Stimulated activated effector memory CD8-positive, alpha-beta T cell treated with anti-CD3 and anti-CD28 coated beads, Interleukin-12 subunit alpha, Interleukin-12 subunit beta, amount 100 ng/mL, for 72 hours (primary cell): ENCODE data around the gene AHCYL2.

ENCODE experiments used
- ATAC-seq: fragments of 150-1000 bp; cut with Tn5 transposase; 2 replicates; pipeline ENCODE4 v1.10.0; 2021
- DNase-seq, 2 donors: peaks; one replicate each; pipeline ENCODE4 v3.0.0; 2021 to 2022; ENCODE audit warnings: low spot score in 2 of 2
- H3K27ac Mint-ChIP-seq: one replicate; pipeline ENCODE4 v1.8.0; 2022; ENCODE audit warnings: mild to moderate bottlenecking, mixed read lengths
- H3K36me3 Mint-ChIP-seq: one replicate; pipeline ENCODE4 v1.8.0; 2022; ENCODE audit warnings: mild to moderate bottlenecking, mixed read lengths
- H3K4me1 Mint-ChIP-seq: one replicate; pipeline ENCODE4 v1.8.0; 2022; ENCODE audit warnings: mixed read lengths
- H3K4me3 Mint-ChIP-seq: one replicate; pipeline ENCODE4 v1.8.0; 2022; ENCODE audit warnings: mild to moderate bottlenecking, mixed read lengths
- H3K9me3 Mint-ChIP-seq: one replicate; pipeline ENCODE4 v1.8.0; 2022; ENCODE audit warnings: mixed read lengths

AHCYL2 gene

DNA sequence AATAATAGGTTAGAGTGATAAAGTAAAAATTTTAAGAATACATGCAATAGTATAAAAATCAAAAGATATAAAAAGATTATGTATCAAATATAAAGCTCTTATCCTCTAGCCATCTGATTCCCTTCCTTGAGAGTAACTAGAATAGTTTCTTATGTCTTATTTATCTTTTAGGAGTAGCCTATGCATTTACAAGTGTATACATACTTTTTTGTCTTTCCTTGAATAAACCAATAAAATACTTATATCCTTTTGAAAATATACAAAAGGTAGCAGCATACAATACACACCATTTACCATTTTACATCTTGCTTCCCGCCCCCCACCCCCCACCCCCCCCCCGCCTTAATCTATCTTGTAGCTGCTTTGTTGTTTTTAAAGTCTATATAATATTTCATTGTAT, 31.4 kb downstream of the AHCYL2 start:
- Mint-ChIP-seq H3K4me1 (peaks cover 18% of the 10 kb centered on the region), H3K27ac (no peak overlapping the region), H3K4me3 (no peak overlapping the region), H3K9me3 (no peaks in the 10 kb centered on the region), H3K36me3 (no peaks in the 10 kb centered on the region)
- DNase-seq (no peak), ATAC-seq (no peak)

DNA sequence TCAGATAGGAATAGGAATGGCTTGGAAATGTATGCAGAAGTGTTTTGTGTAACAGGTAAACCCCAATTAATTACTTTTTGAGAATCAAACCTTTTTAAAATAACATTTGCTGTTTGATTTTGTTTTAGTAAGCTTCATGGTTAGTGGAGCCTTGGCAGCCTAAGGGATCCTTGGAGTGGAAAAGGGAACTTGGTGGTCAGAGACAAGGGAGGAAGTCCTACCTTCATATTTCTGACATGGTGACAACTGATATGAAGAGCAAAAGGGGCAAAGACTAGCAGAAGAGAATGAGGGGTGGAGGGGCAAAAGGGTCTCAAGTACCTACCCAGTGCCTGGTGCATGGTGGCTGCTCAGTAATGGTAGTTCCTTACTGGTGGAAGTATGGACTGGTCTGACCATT, 32.3 kb downstream of the AHCYL2 start:
- Mint-ChIP-seq H3K4me3 (no peak overlapping the region), H3K36me3 (no peaks in the 10 kb centered on the region), H3K4me1 (peaks cover 20% of the 10 kb centered on the region), H3K9me3 (no peaks in the 10 kb centered on the region), H3K27ac (no peak overlapping the region)
- no peak for ATAC-seq
- no peak for DNase-seq

DNA sequence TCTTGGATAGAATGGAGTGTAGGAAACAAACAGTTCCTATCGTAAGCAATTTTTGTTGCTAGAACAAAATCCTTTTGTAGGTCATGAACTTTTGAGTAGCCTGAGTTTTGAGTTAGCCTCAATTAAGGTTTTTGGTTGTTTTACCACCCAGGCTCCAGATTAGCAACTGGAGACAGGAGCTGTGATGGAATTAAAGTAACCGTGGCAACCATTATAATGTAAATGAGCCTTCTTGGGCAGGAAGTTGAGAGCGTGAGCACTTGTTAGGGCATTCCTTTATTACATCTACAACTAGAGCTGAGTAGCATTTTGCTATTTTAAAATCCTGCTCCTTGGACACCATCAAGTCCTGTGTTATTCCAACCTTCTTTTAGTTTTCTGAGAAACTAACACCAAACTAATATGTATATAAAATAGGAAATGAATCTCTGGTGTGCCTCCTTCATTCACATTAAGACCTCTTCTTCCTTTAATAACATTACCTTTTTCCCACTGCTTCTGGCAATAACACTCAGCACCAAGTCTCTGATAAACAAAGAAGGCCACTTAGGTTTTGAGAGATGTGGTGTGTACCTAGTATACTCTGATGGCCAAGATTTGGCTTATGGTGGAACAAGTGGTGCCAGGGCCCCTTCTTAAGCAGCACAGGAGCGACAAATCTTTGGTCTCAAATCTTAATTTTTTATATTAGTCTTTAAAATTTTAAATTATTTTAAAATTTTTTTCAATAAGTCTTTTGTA, 34.0 kb downstream of the AHCYL2 start:
- Mint-ChIP-seq H3K4me3 (peak overlapping the region; percentile 20), H3K27ac (peak overlapping the region; percentile 38), H3K9me3 (no peaks in the 10 kb centered on the region), H3K36me3 (no peaks in the 10 kb centered on the region), H3K4me1 (peaks cover 26% of the 10 kb centered on the region)
- no peak for DNase-seq
- ATAC-seq, result no peak

DNA sequence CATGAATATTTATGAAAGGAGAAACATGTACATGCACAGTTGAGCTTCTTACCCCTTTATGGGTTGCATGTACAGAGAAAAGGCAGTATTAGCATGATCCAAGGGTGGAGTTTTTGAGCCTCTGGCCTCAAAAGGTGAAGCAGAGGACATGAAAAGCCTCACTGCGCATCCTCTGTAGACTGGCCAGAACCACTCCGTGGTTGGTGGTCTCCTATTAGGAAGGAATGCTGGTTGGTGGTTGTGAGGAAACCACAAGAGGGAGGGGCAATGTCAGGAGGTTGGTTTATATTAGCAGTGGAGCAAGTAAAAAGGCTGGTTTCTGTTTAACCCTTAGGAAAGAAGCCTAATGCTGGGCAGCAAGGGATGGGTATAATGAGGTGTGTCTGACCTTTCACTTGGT, 37.5 kb downstream of the AHCYL2 start:
- no peak for ATAC-seq

DNA sequence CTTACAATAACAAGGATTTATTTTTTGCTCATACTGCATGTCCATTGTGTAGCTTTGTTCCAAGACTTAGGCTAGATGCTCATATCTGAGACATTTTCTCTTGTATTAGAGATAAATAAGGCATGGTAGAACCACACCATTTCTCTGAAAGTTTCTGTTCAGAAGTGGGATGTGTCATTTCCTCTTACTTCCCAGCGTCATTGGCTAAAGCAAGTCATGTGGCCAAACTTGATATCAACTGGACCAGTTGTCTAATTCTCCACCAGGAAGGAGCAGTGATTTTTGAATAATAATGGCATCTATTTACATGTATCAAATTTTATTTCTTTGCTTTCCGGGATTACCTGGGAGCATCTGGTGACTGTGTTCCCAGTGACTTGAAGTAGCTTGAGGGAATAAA, 38.3 kb downstream of the AHCYL2 start:
- Mint-ChIP-seq H3K4me1 (peaks cover 26% of the 10 kb centered on the region), H3K4me3 (no peak overlapping the region), H3K36me3 (no peaks in the 10 kb centered on the region), H3K9me3 (no peaks in the 10 kb centered on the region), H3K27ac (no peak overlapping the region)
- ATAC-seq (peak; percentile 52), DNase-seq (no peak)

More for the DNA sequence above, 37.5 kb downstream of the AHCYL2 start:
- H3K27ac Mint-ChIP-seq, result no peak overlapping the region
- DNase-seq, result no peak
- peaks cover 26% of the 10 kb centered on the region for H3K4me1 Mint-ChIP-seq
- no peak overlapping the region for H3K4me3 Mint-ChIP-seq
- no peaks in the 10 kb centered on the region for H3K36me3 Mint-ChIP-seq
- no peaks in the 10 kb centered on the region for H3K9me3 Mint-ChIP-seq

DNA sequence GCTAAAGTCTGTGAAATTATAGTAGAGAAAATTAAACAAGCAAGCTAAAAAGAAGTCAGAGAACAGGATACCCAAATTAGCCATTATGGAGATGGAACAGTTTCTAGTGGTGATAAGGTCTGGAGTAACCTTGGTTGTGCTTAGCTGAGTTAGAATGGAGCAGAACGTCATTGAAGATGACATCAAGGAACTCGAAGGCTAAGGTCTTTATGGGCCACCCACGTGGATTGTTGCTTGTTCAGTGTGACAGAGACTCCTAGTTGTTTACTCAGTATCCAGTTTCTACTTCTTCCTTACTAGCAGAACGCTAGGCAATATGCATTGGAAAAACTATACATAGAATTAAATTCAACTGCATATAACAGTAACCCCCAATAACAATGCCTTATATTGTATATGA, 39.7 kb downstream of the AHCYL2 start:
- no peaks in the 10 kb centered on the region for H3K9me3 Mint-ChIP-seq
- H3K4me3 Mint-ChIP-seq, result no peak overlapping the region
- no peak overlapping the region for H3K27ac Mint-ChIP-seq
- no peaks in the 10 kb centered on the region for H3K36me3 Mint-ChIP-seq
- H3K4me1 Mint-ChIP-seq, result peaks cover 18% of the 10 kb centered on the region
- no peak for ATAC-seq
- no peak for DNase-seq

DNA sequence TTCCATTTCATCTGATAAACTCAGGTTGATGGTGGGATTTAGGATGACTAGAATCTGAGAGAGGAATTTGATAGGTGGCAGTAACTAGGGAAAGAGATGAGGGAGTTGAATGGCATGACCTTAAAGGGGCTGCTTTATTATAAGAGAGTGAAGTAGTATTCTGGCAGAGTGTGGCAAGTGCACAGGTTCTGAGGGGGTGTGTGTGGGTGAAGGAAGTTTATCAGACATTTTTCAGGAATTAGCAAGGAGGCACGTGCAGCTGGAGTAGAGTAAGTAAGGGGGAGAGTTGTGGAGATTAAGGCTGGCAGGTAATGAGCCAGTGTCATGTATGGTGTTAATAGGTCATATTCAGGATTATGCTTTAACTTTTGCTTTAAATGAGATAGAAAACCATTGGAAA, 40.5 kb downstream of the AHCYL2 start:
- Mint-ChIP-seq H3K4me1 (peaks cover 10% of the 10 kb centered on the region), H3K36me3 (no peaks in the 10 kb centered on the region), H3K27ac (no peak overlapping the region), H3K4me3 (no peak overlapping the region), H3K9me3 (no peaks in the 10 kb centered on the region)
- DNase-seq, result no peak
- no peak for ATAC-seq

DNA sequence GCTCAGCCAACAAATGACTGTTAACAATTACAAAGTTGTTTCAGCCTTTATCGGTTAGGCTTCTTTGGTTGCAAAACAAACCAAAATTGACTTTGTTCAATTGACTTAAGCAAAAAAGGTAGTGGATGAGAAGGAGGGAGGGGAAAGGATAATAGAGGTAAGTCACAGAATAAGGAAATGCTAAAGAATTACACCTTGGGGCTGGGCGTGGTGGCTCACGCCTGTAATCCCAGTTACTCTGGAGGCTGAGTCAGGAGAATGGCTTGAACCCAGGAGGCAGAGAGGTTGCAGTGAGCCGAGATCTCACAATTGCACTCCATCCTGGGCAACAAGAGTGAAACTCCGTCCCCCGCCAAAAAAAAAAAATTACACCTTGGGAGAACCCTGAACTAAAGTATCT, 41.4 kb downstream of the AHCYL2 start:
- ATAC-seq (no peak), DNase-seq (no peak)
- Mint-ChIP-seq H3K27ac (no peak overlapping the region), H3K36me3 (no peaks in the 10 kb centered on the region), H3K4me3 (no peak overlapping the region), H3K4me1 (peaks cover 8% of the 10 kb centered on the region), H3K9me3 (no peaks in the 10 kb centered on the region)

DNA sequence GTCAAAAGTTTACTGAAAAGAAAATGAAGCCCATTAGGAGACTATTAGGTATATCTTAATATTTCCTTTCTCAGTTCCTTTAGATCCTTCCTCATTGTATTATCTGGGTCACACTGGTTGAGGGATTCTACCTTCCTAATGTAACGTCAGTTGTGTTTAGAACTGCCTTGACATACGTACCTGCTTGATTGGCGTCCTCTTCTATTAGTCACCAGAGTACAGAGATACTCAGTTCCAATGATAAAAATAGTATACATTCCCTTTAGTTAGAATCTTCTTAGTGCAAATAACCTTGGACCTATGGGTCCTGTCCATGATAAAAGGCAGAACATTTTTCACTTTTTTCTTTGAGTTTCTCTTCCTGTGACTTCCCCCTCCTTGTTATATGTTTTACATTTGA, 45.2 kb downstream of the AHCYL2 start:
- H3K9me3 Mint-ChIP-seq, result no peaks in the 10 kb centered on the region
- no peaks in the 10 kb centered on the region for H3K36me3 Mint-ChIP-seq

DNA sequence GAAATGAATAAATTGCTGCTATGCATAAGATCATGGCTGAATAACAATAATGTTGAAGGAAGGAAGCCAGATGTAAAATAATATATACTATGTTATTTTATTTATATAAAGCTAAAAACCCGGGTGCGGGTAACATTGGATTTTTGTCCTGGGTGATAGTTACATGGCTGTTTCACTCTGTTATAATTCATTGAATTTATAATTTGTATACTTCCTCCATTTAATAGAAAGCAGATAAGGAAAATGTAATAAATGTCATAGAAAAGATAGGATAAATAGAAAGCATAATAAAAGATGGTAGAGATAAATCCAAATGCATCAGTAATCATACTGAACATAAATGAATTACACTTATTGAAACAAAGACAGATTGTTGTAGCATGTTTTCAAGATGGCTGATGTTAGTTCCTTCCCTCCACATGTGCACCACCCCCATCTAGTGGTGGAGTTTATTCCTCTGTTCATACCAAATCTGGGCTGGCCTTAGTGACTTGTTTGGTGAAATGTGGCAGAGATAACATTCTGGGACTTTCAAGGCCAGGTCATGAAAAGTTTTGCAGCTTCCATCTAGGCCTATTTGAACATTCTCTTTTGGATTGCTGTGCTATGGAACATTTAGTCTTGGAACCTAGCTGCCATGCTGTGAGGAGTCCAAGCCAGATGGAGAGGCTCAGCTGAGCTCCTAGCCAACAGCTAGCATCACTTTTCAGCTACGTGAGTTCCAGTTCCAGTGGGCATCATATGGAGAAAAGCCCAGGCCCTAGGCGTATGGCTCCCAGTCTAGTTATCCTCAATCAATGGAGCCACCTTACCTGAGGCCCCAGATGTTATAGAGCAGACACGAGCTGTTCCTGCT, 46.9 kb downstream of the AHCYL2 start:
- H3K27ac Mint-ChIP-seq, result no peak overlapping the region
- H3K4me3 Mint-ChIP-seq, result no peak overlapping the region
- DNase-seq, result peak; percentile 52 to 66

More for the DNA sequence above, 45.2 kb downstream of the AHCYL2 start:
- DNase-seq (no peak), ATAC-seq (no peak)
- Mint-ChIP-seq H3K4me3 (no peak overlapping the region), H3K27ac (no peak overlapping the region), H3K4me1 (no peaks in the 10 kb centered on the region)

DNA sequence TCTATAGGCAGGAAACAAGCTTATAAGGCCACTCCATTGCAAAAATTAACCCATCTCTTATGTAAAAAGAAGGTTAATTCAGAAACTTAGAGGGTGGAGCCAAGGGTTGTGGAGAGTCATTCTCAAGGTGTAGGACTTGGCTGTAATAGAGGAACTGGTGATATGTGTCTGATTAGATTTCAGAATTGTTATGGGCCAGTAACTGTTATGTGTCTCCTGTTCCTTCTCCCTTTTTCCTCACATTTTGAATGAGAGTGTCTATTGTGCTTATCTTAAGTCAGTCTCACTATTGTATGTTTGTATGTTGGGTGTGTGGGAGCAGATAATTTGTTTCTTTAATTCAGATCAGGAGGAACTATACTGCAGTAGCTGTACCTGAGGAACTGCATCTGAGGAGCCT, 49.1 kb downstream of the AHCYL2 start:
- Mint-ChIP-seq H3K27ac (no peak overlapping the region), H3K4me1 (no peaks in the 10 kb centered on the region)

More for the DNA sequence above, 46.9 kb downstream of the AHCYL2 start:
- Mint-ChIP-seq H3K36me3 (no peaks in the 10 kb centered on the region), H3K9me3 (no peaks in the 10 kb centered on the region), H3K4me1 (no peaks in the 10 kb centered on the region)
- ATAC-seq, result peak; percentile 89

DNA sequence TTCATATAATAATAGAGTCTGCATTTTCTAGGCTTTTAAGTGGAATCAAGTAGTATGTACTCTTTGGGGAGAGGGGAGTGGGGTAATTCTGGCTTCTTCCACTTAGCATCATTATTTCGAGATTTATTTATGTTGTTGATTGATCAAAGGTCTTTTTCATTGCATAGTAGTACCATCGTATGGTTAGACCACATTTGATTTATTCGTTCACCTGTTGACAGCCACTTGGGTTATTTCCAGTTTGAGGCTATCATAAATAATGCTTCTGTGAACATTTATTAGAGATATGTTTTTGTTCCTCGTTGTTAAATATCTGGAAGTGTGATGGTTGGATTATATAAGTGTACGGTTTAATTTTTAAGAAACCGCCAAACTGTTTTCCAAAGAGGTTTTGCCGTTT, 52.8 kb downstream of the AHCYL2 start:
- Mint-ChIP-seq H3K4me1 (no peaks in the 10 kb centered on the region), H3K4me3 (no peak overlapping the region), H3K36me3 (no peaks in the 10 kb centered on the region), H3K27ac (no peak overlapping the region), H3K9me3 (no peaks in the 10 kb centered on the region)
- ATAC-seq, result no peak
- DNase-seq, result no peak

More for the DNA sequence above, 49.1 kb downstream of the AHCYL2 start:
- H3K36me3 Mint-ChIP-seq, result no peaks in the 10 kb centered on the region
- DNase-seq (no peak), ATAC-seq (no peak)
- no peak overlapping the region for H3K4me3 Mint-ChIP-seq
- no peaks in the 10 kb centered on the region for H3K9me3 Mint-ChIP-seq

DNA sequence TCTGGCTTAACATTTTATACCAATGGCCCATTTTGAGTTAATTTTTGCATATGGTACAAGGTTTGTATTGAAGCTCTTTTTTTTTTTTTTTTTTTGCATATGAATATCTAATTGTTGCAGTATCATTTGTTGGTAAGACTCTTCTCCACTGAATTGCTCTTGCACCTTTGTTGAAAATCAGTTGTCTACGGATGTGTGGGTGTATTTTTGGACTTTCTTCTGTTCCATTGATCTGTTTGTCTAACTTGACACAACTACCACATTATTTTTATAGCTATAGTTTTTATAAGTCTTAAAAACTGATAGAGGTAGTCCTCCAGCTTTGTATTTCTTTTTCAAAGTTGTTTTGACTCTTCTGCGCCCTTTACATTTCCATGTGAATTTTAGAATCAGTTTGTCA, 53.9 kb downstream of the AHCYL2 start:
- no peak overlapping the region for H3K4me3 Mint-ChIP-seq
- ATAC-seq, result no peak
- no peaks in the 10 kb centered on the region for H3K36me3 Mint-ChIP-seq
- no peak for DNase-seq
- H3K4me1 Mint-ChIP-seq, result no peaks in the 10 kb centered on the region
- no peaks in the 10 kb centered on the region for H3K9me3 Mint-ChIP-seq
- H3K27ac Mint-ChIP-seq, result no peak overlapping the region

DNA sequence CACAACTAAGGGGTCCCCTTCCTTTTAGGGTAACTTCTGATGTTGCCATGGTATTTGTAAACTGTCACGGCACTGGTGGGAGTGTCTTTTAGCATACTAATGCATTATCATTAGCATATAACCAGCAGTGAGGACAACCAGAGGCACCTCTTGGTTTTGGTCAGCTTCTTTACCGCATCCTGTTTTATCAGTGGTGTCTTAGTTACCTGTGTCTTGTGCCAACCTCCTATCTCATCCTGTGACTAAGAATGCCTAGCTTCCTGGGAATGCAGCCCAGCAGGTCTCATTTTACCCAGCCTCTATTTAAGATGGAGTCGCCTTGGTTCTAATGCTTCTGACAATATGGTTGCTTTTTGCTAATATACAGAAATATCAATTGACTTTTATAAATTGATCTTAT, 54.9 kb downstream of the AHCYL2 start:
- no peaks in the 10 kb centered on the region for H3K9me3 Mint-ChIP-seq

DNA sequence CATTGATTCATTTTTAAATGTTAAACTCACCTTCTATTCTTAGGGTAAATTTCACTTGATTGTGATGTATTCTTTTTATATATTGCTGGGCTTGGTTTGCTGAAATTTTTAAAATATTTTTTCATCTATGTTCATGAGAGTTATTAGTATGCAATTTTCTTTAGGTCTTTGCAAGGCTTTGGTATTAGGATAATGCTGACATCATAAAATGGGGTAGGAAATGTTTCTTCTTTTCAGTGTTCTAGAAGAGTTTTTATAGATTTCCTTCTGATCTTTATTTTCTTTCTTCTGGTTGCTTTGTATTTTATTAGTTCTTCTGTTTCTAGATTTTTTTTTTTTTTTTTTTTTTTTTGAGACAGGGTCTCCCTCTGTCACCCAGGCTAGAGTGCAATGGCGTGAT, 56.3 kb downstream of the AHCYL2 start:
- ATAC-seq (no peak), DNase-seq (no peak)
- H3K9me3 Mint-ChIP-seq, result no peaks in the 10 kb centered on the region
- H3K36me3 Mint-ChIP-seq, result no peaks in the 10 kb centered on the region
- no peak overlapping the region for H3K4me3 Mint-ChIP-seq
- H3K4me1 Mint-ChIP-seq, result no peaks in the 10 kb centered on the region
- no peak overlapping the region for H3K27ac Mint-ChIP-seq

More for the DNA sequence above, 54.9 kb downstream of the AHCYL2 start:
- H3K4me1 Mint-ChIP-seq, result no peaks in the 10 kb centered on the region
- ATAC-seq, result peak; percentile 73
- no peak overlapping the region for H3K4me3 Mint-ChIP-seq
- DNase-seq, result no peak
- no peak overlapping the region for H3K27ac Mint-ChIP-seq
- no peaks in the 10 kb centered on the region for H3K36me3 Mint-ChIP-seq

DNA sequence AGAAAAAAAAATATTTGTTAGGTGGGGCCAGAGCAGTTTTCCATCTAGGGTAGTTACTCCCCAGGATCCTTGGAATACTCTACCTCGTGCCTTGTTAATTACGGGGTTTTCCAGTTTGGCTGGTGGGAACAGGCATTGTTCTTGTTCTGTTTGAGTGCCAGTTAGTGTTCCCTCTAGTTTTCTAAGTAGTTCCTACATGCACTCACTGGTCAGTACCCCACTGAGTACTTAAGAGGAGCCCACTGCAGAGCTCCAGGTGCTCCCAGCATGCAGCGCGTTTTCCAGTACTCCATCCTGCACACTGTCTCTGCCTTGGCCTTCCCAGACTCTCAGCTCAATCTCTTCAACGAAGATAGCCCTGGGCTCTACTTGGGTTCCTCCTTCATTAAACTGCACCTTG, 58.0 kb downstream of the AHCYL2 start:
- Mint-ChIP-seq H3K9me3 (no peaks in the 10 kb centered on the region), H3K4me3 (no peak overlapping the region), H3K36me3 (no peaks in the 10 kb centered on the region), H3K4me1 (no peaks in the 10 kb centered on the region), H3K27ac (no peak overlapping the region)
- DNase-seq (no peak), ATAC-seq (no peak)
